ENCODE measurements around the gene BLOC1S4.

Gene BLOC1S4

DNA sequence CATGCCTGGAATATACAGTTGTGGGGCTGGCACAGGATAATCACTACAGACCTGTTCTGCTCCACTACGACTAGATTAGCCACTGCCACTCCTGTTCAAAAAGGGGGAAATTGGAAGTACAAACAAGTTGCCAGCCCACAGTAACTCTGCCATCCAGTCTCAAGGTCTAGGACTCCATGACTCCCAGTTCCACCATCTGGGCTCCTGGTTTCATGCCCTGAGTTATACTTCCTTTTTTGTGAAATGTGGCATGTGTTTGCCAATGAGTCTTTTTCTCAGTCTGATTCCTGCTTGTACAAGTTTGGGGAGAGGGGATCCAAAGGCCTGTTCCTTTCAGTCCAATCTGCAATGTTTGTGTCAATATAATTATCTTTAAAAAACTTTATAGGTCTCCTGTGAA is 1.0 kb upstream of the BLOC1S4 start:
- Histone ChIP-seq H3F3A (ENCODE audit: insufficient read depth) (peaks cover 13% of the 10 kb centered on the region; the same call in 1 of the 2 replicates), H3K79me2 (ENCODE audit: insufficient read depth, low read length) (peaks cover 18% of the 10 kb centered on the region), H2AFZ (ENCODE audit: low read depth, low read length, severe bottlenecking) (no peak overlapping the region), H3K4me3 (ENCODE audit: insufficient read depth, low read length, poor library complexity, severe bottlenecking) (no peak overlapping the region), H3K36me3 (ENCODE audit: low read length) (no peaks in the 10 kb centered on the region; the same call in 1 of the 2 replicates), H3K9me2 (replicated peaks; ENCODE audit: insufficient read depth, low read length) (no peaks in the 10 kb centered on the region), H3K27me3 (ENCODE audit: low read length) (no peaks in the 10 kb centered on the region), H4K20me1 (ENCODE audit: low read depth, low read length) (no peaks in the 10 kb centered on the region), H3K27ac (ENCODE audit: low read depth, low read length) (no peak overlapping the region), H3K9me3 (ENCODE audit: insufficient read depth, low read length) (no peaks in the 10 kb centered on the region; the same call in 1 of the 2 replicates), H3K9ac (ENCODE audit: low read length) (no peak overlapping the region), H3K4me2 (ENCODE audit: low read depth, low read length, poor library complexity, severe bottlenecking) (no peak overlapping the region)
- TF ChIP-seq, protein P1, sequence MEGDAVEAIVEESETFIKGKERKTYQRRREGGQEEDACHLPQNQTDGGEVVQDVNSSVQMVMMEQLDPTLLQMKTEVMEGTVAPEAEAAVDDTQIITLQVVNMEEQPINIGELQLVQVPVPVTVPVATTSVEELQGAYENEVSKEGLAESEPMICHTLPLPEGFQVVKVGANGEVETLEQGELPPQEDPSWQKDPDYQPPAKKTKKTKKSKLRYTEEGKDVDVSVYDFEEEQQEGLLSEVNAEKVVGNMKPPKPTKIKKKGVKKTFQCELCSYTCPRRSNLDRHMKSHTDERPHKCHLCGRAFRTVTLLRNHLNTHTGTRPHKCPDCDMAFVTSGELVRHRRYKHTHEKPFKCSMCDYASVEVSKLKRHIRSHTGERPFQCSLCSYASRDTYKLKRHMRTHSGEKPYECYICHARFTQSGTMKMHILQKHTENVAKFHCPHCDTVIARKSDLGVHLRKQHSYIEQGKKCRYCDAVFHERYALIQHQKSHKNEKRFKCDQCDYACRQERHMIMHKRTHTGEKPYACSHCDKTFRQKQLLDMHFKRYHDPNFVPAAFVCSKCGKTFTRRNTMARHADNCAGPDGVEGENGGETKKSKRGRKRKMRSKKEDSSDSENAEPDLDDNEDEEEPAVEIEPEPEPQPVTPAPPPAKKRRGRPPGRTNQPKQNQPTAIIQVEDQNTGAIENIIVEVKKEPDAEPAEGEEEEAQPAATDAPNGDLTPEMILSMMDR (IDR thresholded peaks at IDR 0.05; ENCODE audit: insufficient read depth, low read length, poor library complexity, severe bottlenecking): no peak
- no peak for TF ChIP-seq EZH2phosphoT487 (conservative IDR thresholded peaks at IDR 0.05; ENCODE audit: low read length)

DNA sequence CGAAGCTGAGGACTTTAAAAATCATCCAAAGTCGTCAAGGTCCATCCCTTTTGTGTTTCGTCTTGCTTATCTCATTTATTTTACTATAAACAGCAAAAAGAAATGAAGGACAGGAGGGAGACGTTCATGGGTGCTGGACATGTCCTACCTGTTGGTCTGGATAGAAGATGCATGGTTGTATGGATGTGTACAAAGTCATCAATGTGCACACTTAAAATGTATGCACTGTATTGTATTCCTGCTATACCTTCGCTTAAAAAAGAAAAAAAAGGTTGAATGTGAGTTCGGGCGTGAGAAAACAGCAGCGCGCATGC is 313 bp upstream of the BLOC1S4 start:
- Histone ChIP-seq H3K9me3 (ENCODE audit: insufficient read depth, low read length) (no peaks in the 10 kb centered on the region), H3K79me2 (ENCODE audit: insufficient read depth, low read length) (peaks cover 18% of the 10 kb centered on the region), H3K27ac (ENCODE audit: low read depth, low read length) (no peak overlapping the region), H3K9ac (ENCODE audit: low read length) (peak overlapping the region; percentile 69), H3K4me2 (ENCODE audit: low read depth, low read length, poor library complexity, severe bottlenecking) (peak overlapping the region; percentile 64), H3K36me3 (ENCODE audit: low read length) (no peaks in the 10 kb centered on the region; the same call in 1 of the 2 replicates), H3K27me3 (ENCODE audit: low read length) (no peaks in the 10 kb centered on the region), H2AFZ (ENCODE audit: low read depth, low read length, severe bottlenecking) (peak overlapping the region; percentile 81), H4K20me1 (ENCODE audit: low read depth, low read length) (no peaks in the 10 kb centered on the region), H3K9me2 (replicated peaks; ENCODE audit: insufficient read depth, low read length) (no peaks in the 10 kb centered on the region), H3F3A (ENCODE audit: insufficient read depth) (peaks cover 8% of the 10 kb centered on the region; the same call in 1 of the 2 replicates), H3K4me3 (ENCODE audit: insufficient read depth, low read length, poor library complexity, severe bottlenecking) (peak overlapping the region; percentile 38)
- no peak for TF ChIP-seq EZH2phosphoT487 (conservative IDR thresholded peaks at IDR 0.05; ENCODE audit: low read length)
- TF ChIP-seq, protein P1 (IDR thresholded peaks at IDR 0.05; ENCODE audit: insufficient read depth, low read length, poor library complexity, severe bottlenecking): no peak

DNA sequence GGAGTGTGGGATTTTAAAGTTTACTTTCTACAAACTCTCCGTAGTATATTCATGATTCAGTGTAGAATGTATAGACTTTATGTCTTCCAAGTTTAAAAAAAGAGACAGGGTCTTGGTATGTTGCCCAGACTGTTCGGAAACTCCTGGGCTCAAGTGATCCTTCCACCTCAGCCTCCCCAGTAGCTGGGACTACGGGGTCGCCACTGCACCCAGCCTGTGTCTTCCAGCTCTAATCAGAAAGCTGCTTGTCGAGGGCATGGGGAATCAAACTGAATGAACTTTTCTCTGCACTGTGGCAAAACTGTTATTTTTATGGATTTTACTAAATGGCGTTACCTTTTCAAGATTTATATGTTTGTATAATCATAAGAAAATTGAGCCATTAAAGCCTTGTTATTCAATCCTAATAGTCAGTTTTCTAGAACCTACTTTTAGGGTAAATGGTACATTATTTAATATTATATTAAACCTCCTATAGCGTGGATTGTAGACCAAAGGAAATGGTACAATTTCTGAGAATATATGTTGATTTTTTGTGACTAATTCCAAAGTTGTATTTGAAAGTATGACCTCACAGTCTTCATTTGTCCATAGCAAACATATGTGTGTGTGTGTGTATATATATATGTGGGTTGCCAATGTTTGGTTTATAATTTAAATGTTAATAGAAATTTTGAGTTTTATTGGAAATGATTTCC is 1.1 kb downstream of the BLOC1S4 start:
- Histone ChIP-seq H3K9me2 (replicated peaks; ENCODE audit: insufficient read depth, low read length) (no peaks in the 10 kb centered on the region), H3K4me2 (ENCODE audit: low read depth, low read length, poor library complexity, severe bottlenecking) (peak overlapping the region; percentile 70), H3K27me3 (ENCODE audit: low read length) (no peaks in the 10 kb centered on the region), H3K27ac (ENCODE audit: low read depth, low read length) (no peak overlapping the region), H3K9ac (ENCODE audit: low read length) (peak overlapping the region; percentile 69), H3K36me3 (ENCODE audit: low read length) (no peaks in the 10 kb centered on the region), H3K4me3 (ENCODE audit: insufficient read depth, low read length, poor library complexity, severe bottlenecking) (peak overlapping the region; percentile 54), H3F3A (ENCODE audit: insufficient read depth) (peaks cover 8% of the 10 kb centered on the region; the same call in 1 of the 2 replicates), H4K20me1 (ENCODE audit: low read depth, low read length) (no peaks in the 10 kb centered on the region), H3K9me3 (ENCODE audit: insufficient read depth, low read length) (no peaks in the 10 kb centered on the region), H2AFZ (ENCODE audit: low read depth, low read length, severe bottlenecking) (no peak overlapping the region), H3K79me2 (ENCODE audit: insufficient read depth, low read length) (peaks cover 18% of the 10 kb centered on the region)
- TF ChIP-seq EZH2phosphoT487 (conservative IDR thresholded peaks at IDR 0.05; ENCODE audit: low read length): no peak
- TF ChIP-seq, protein P1 (IDR thresholded peaks at IDR 0.05; ENCODE audit: insufficient read depth, low read length, poor library complexity, severe bottlenecking): no peak

Measured in SU-DHL-6 (cell line).